Measurements from ENCODE around the gene AVP. TPM values are rescaled to one million over a fixed set of nuclear protein-coding genes. Genes with fewer than 3 reads are reported as not detected.

Gene AVP
- total and polyA plus RNA-seq, 2 of the 13 experiments (the other 11 are each of a cell fraction or from before 2014, with no cell fraction given) = 0.12 TPM; not detected in 1

DNA sequence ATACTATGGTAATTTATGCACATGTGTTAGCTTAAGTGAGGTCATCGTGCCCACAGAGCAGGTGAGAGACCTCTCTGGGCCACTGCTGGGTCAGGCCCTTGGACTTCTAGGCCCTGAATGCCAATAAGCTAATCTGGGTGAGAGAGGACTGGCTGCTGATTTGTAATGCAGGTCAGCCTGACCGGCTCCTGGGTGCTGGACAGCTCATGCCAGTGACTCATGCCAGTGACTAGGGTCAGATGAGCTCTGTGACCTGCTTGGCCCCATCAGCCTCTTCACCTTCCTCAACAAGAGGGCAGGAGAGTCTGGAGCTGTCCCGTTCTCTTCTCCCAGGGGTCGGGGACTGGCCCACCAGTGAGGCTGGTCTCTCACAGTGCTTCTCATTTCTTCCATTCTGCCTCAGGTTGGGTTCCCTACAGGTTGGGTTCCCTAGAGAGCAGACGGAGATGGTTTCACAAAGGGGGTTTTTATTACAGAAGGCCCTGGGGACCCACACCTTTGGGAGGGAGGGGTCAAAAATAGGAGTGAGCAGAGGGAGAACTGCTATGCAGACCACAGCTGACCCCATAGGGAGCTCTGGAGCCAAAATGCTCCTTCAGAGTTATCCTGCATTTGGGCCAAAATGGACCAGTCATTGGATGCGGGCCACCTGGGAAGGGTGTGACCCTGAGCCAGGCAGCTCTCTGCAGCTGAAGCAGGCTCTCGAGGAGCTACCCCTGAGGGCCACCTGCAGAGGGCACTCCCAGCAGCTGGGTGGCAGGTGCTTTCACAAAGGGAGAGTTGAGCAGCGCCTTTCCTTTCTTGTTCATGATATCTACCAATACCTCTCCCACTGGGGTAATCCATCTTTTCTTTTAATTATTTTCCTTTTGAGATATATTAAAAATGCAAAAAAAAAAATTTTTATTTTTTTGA, 15.3 kb downstream of the AVP start (continued):
- TF ChIP-seq ATF1 (CRISPR knock-in tag; IDR thresholded peaks at IDR 0.05) = no peak
- no peak for TF ChIP-seq SMAD1 (CRISPR knock-in tag; IDR thresholded peaks at IDR 0.05; ENCODE audit: borderline replicate concordance, low read depth)
- no peak for TF ChIP-seq HDAC1 (CRISPR knock-in tag; IDR thresholded peaks at IDR 0.05)
- no peak for TF ChIP-seq RARG (CRISPR knock-in tag; IDR thresholded peaks at IDR 0.05; ENCODE audit: low read depth)
- peak; percentile 72; the same call in 1 of the 2 replicates for TF ChIP-seq RARA (CRISPR knock-in tag; IDR thresholded peaks at IDR 0.05)
- no peak for TF ChIP-seq PHF21A (CRISPR knock-in tag; IDR thresholded peaks at IDR 0.05)
- no peak for TF ChIP-seq CENPX (CRISPR knock-in tag; IDR thresholded peaks at IDR 0.05)
- TF ChIP-seq POLR2AphosphoS2 (IDR thresholded peaks at IDR 0.05; ENCODE audit: low read depth, low read length) = no peak
- no peak for TF ChIP-seq ZFP62 (CRISPR knock-in tag; IDR thresholded peaks at IDR 0.05)
- TF ChIP-seq MBNL3 (CRISPR knock-in tag; conservative IDR thresholded peaks at IDR 0.05) = no peak
- TF ChIP-seq ZNF598 (CRISPR knock-in tag; IDR thresholded peaks at IDR 0.05; ENCODE audit: borderline replicate concordance) = no peak
- no peak for TF ChIP-seq ZNF12 (CRISPR knock-in tag; IDR thresholded peaks at IDR 0.05)
- TF ChIP-seq, protein P1, sequence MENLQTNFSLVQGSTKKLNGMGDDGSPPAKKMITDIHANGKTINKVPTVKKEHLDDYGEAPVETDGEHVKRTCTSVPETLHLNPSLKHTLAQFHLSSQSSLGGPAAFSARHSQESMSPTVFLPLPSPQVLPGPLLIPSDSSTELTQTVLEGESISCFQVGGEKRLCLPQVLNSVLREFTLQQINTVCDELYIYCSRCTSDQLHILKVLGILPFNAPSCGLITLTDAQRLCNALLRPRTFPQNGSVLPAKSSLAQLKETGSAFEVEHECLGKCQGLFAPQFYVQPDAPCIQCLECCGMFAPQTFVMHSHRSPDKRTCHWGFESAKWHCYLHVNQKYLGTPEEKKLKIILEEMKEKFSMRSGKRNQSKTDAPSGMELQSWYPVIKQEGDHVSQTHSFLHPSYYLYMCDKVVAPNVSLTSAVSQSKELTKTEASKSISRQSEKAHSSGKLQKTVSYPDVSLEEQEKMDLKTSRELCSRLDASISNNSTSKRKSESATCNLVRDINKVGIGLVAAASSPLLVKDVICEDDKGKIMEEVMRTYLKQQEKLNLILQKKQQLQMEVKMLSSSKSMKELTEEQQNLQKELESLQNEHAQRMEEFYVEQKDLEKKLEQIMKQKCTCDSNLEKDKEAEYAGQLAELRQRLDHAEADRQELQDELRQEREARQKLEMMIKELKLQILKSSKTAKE (CRISPR knock-in tag; IDR thresholded peaks at IDR 0.05; ENCODE audit: borderline replicate concordance) = no peak
- peak; percentile 30; the same call in 1 of the 2 replicates for TF ChIP-seq JUN (CRISPR knock-in tag; IDR thresholded peaks at IDR 0.05)
- no peak for TF ChIP-seq ZNF660 (CRISPR knock-in tag; IDR thresholded peaks at IDR 0.05; ENCODE audit: borderline replicate concordance, low read depth)
- TF ChIP-seq NFIC (IDR thresholded peaks at IDR 0.05; ENCODE audit: low read length) = no peak
- TF ChIP-seq, protein P2, sequence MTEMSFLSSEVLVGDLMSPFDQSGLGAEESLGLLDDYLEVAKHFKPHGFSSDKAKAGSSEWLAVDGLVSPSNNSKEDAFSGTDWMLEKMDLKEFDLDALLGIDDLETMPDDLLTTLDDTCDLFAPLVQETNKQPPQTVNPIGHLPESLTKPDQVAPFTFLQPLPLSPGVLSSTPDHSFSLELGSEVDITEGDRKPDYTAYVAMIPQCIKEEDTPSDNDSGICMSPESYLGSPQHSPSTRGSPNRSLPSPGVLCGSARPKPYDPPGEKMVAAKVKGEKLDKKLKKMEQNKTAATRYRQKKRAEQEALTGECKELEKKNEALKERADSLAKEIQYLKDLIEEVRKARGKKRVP (CRISPR knock-in tag; IDR thresholded peaks at IDR 0.05) = no peak
- TF ChIP-seq IKZF4 (CRISPR knock-in tag; IDR thresholded peaks at IDR 0.05; ENCODE audit: borderline replicate concordance, low read depth, not compliant biosample characterization) = no peak
- TF ChIP-seq SKI (IDR thresholded peaks at IDR 0.05; ENCODE audit: partially characterized antibody) = peak; percentile 76
- no peak for TF ChIP-seq FOXA3 (CRISPR knock-in tag; IDR thresholded peaks at IDR 0.05)
- TF ChIP-seq DR1 (CRISPR knock-in tag; IDR thresholded peaks at IDR 0.05) = no peak
- TF ChIP-seq ZNF724P (CRISPR knock-in tag; IDR thresholded peaks at IDR 0.05; ENCODE audit: borderline replicate concordance) = no peak
- TF ChIP-seq, protein P3, sequence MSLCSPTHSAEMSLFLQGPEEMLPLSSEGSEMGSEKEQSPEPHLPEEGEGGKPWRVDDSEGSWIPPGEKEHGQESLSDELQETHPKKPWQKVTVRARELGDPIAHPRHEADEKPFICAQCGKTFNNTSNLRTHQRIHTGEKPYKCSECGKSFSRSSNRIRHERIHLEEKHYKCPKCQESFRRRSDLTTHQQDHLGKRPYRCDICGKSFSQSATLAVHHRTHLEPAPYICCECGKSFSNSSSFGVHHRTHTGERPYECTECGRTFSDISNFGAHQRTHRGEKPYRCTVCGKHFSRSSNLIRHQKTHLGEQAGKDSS (CRISPR knock-in tag; IDR thresholded peaks at IDR 0.05; ENCODE audit: borderline replicate concordance, low read depth) = no peak
- TF ChIP-seq, protein P4, sequence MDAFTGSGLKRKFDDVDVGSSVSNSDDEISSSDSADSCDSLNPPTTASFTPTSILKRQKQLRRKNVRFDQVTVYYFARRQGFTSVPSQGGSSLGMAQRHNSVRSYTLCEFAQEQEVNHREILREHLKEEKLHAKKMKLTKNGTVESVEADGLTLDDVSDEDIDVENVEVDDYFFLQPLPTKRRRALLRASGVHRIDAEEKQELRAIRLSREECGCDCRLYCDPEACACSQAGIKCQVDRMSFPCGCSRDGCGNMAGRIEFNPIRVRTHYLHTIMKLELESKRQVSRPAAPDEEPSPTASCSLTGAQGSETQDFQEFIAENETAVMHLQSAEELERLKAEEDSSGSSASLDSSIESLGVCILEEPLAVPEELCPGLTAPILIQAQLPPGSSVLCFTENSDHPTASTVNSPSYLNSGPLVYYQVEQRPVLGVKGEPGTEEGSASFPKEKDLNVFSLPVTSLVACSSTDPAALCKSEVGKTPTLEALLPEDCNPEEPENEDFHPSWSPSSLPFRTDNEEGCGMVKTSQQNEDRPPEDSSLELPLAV (CRISPR knock-in tag; conservative IDR thresholded peaks at IDR 0.05; ENCODE audit: low read depth) = no peak

Data from HepG2 (cell line).